Liver (tissue), 9 donors: ENCODE measurements around the gene HDAC9. TPM values are rescaled to one million over a fixed set of nuclear protein-coding genes. Genes with fewer than 3 reads are reported as not detected.
"Not testable (repeated sequence)": the region's sequence is repeated elsewhere in the genome, so short reads cannot be mapped to it uniquely, and the experiment has no call there.

ENCODE experiments used
- DNase-seq: peaks from one replicate; pipeline ENCODE4 v3.0.0-alpha.2; 2017; ENCODE audit warnings: low spot score
- H3K27ac ChIP-seq, 2 donors: one replicate each; pipeline ENCODE4 v1.7.0; 2013; ENCODE audit warnings: inconsistent platforms in 2 of 2, low read length in 2 of 2, control low read depth in 1 of 2, low read depth in 1 of 2, mild to moderate bottlenecking in 1 of 2
- H3K27me3 ChIP-seq, 4 donors: one replicate each; pipeline versions ENCODE4 v1.6.1 to v1.7.0; 2013; ENCODE audit warnings: low read length in 3 of 4, inconsistent platforms in 1 of 4, mild to moderate bottlenecking in 1 of 4, moderate library complexity in 1 of 4; ENCODE audit not compliant: control insufficient read depth in 4 of 4, insufficient read depth in 4 of 4
- H3K36me3 ChIP-seq, 4 donors: one replicate each; pipeline versions ENCODE4 v1.6.1 to v1.7.0; 2013; ENCODE audit warnings: low read length in 3 of 4, mild to moderate bottlenecking in 3 of 4, low read depth in 1 of 4, moderate library complexity in 1 of 4; ENCODE audit not compliant: control insufficient read depth in 4 of 4, insufficient read depth in 3 of 4
- H3K4me1 ChIP-seq, 4 donors: one replicate each; pipeline versions ENCODE4 v1.6.1 to v1.7.0; 2013; ENCODE audit warnings: low read length in 3 of 4, mild to moderate bottlenecking in 3 of 4, moderate library complexity in 1 of 4; ENCODE audit not compliant: control insufficient read depth in 4 of 4, insufficient read depth in 4 of 4
- H3K4me3 ChIP-seq, 3 donors: one replicate each; pipeline versions ENCODE4 v1.6.1 to v1.7.0; 2013; ENCODE audit warnings: low read length in 3 of 3, control low read depth in 1 of 3, low read depth in 1 of 3, mild to moderate bottlenecking in 1 of 3
- H3K9ac ChIP-seq, 2 donors: one replicate each; pipeline ENCODE4 v1.7.0; 2013; ENCODE audit warnings: low read length in 2 of 2, mild to moderate bottlenecking in 2 of 2, moderate library complexity in 2 of 2, control low read depth in 1 of 2, low read depth in 1 of 2
- H3K9me3 ChIP-seq, 4 donors: one replicate each; pipeline versions ENCODE4 v1.6.1 to v1.7.0; 2013; ENCODE audit warnings: low read length in 3 of 4; ENCODE audit not compliant: control insufficient read depth in 4 of 4
- HNF4A ChIP-seq, 2 donors: conservative IDR thresholded peaks; 2 replicates each; pipeline ENCODE4 v1.6.1; 2016; ENCODE audit warnings: antibody characterized with exemption in 2 of 2, mild to moderate bottlenecking in 2 of 2
- HNF4G ChIP-seq: IDR thresholded peaks from 2 replicates; pipeline ENCODE4 v1.6.1; 2016; ENCODE audit warnings: antibody characterized with exemption
- RAD21 ChIP-seq, 2 donors: IDR thresholded peaks; 2 replicates each; pipeline ENCODE4 v1.6.1; 2016; ENCODE audit warnings: antibody characterized with exemption in 2 of 2, mild to moderate bottlenecking in 2 of 2
- SP1 ChIP-seq: IDR thresholded peaks from 2 replicates; pipeline ENCODE4 v1.6.1; 2018; ENCODE audit warnings: antibody characterized with exemption, mild to moderate bottlenecking
- TAF1 ChIP-seq: conservative IDR thresholded peaks from 2 replicates; pipeline ENCODE4 v1.6.1; 2016; ENCODE audit warnings: antibody characterized with exemption, mild to moderate bottlenecking
- WGBS: extraction: QIAGEN DNeasy Blood & Tissue Kit; methylation state at CpG from one replicate; pipeline ENCODE4 v1.1.7; 2013; 5-methylcytosine and 5-hydroxymethylcytosine counted together
- polyA plus RNA-seq, 2 donors: library from polyadenylated mRNA; stranded (reverse) in 1 of 2; unstranded in 1 of 2; fragments of 200-250 nt in 1 of 2; fragments of >200 nt in 1 of 2; fragmentation: Nextera tagmentation in 1 of 2; extraction: Ambion mirVana in 1 of 2; gene quantifications; one replicate each; pipeline versions ENCODE4 v1.2.1 to v1.2.3, GENCODE V29; 2013 to 2015
- total RNA-seq, 2 donors: library from RNA; depleted of rRNA; stranded (reverse); fragments of >200 nt; gene quantifications; one replicate each; pipeline ENCODE4 v1.2.3, GENCODE V29; 2014
- TF ChIP-seq, protein P1 (sequence below): IDR thresholded peaks from 2 replicates; pipeline ENCODE4 v1.6.1; 2016; ENCODE audit warnings: antibody characterized with exemption
- TF ChIP-seq, protein P2 (sequence below): IDR thresholded peaks from 2 replicates; pipeline ENCODE4 v1.6.1; 2016; ENCODE audit warnings: antibody characterized with exemption
- TF ChIP-seq, protein P3 (sequence below): IDR thresholded peaks from 2 replicates; pipeline ENCODE4 v1.6.1; 2016; ENCODE audit warnings: antibody characterized with exemption
- TF ChIP-seq, protein P4 (sequence below): fragments of 150-350 bp; IDR thresholded peaks from 2 replicates; pipeline ENCODE4 v1.5.1; 2017; ENCODE audit warnings: improper control_type of control experiment, low read depth, low read length; ENCODE audit not compliant: missing input control
- donor health status: healthy.
- donor health status: healthy.
- donor health status: healthy.
- donor health status: healthy.
- donor health status: healthy.

HDAC9 gene
- total and polyA plus RNA-seq, 4 donors, result 1.0 to 10.1 (median 2.3) TPM

DNA sequence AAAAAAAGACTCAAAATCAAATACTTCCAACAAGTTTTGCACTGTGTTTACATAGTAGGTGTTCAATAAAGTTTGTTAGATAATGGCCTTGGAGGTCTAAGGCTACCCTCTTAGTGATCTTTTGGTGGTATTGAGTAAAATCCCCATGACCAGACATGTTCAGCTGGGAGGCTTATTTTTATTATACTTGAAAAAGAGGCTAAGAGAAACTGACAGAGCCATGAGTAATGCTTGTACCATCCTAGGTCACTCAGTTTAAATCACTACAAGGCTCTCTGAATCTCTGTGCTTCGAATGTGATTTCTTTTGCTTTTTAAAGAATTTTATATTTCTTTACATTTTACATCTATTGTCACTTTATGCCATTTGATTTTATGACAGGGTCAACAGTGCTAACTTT is 531.3 kb downstream of the HDAC9 start:
- H3K27me3 ChIP-seq, result no peaks in the 10 kb centered on the region
- H3K4me3 ChIP-seq, result no peak overlapping the region
- no peaks in the 10 kb centered on the region for H3K4me1 ChIP-seq
- 45% methylated on average over 1 of the region's 1 CpG for WGBS
- H3K9ac ChIP-seq, result no peak overlapping the region
- TF ChIP-seq, protein P1, sequence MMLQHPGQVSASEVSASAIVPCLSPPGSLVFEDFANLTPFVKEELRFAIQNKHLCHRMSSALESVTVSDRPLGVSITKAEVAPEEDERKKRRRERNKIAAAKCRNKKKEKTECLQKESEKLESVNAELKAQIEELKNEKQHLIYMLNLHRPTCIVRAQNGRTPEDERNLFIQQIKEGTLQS, result no peak
- TF ChIP-seq SP1, result no peak
- TF ChIP-seq HNF4A (conservative IDR thresholded peaks at IDR 0.05), result no peak
- H3K27ac ChIP-seq, result no peak overlapping the region
- H3K36me3 ChIP-seq, result no peaks in the 10 kb centered on the region
- H3K9me3 ChIP-seq, result peaks cover 0 to 3% (median 0%) of the 10 kb centered on the region in 4 donors
- no peak for DNase-seq

DNA sequence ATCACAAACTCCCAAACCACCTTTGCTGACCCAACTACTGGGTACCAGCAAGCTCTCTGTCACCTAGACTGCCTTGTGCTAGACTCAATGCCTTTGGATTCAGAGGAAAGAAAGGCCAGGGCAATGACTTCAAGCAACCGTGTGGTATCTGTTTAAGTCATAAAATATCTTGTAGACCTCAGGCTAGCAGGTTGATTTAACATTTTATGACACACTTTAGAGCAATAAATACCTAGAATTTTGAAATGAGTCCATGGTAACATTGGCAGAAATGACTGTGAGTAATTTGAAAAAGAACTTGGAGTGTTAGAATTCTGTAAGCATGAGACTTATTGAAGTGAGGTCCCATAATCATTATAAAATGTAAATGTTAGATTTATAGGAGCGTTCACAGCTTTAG is 534.7 kb downstream of the HDAC9 start:
- H3K9me3 ChIP-seq, result peaks cover 0 to 3% (median under 1%) of the 10 kb centered on the region in 4 donors
- no peak for DNase-seq
- no peak overlapping the region for H3K27ac ChIP-seq
- no peaks in the 10 kb centered on the region for H3K4me1 ChIP-seq
- H3K4me3 ChIP-seq, result no peak overlapping the region
- H3K27me3 ChIP-seq, result no peaks in the 10 kb centered on the region
- H3K9ac ChIP-seq, result no peak overlapping the region
- no peaks in the 10 kb centered on the region for H3K36me3 ChIP-seq
- WGBS, result 68% methylated on average over 2 of the region's 2 CpGs
- TF ChIP-seq, protein P2, sequence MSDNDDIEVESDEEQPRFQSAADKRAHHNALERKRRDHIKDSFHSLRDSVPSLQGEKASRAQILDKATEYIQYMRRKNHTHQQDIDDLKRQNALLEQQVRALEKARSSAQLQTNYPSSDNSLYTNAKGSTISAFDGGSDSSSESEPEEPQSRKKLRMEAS, result no peak
- TF ChIP-seq, protein P3, sequence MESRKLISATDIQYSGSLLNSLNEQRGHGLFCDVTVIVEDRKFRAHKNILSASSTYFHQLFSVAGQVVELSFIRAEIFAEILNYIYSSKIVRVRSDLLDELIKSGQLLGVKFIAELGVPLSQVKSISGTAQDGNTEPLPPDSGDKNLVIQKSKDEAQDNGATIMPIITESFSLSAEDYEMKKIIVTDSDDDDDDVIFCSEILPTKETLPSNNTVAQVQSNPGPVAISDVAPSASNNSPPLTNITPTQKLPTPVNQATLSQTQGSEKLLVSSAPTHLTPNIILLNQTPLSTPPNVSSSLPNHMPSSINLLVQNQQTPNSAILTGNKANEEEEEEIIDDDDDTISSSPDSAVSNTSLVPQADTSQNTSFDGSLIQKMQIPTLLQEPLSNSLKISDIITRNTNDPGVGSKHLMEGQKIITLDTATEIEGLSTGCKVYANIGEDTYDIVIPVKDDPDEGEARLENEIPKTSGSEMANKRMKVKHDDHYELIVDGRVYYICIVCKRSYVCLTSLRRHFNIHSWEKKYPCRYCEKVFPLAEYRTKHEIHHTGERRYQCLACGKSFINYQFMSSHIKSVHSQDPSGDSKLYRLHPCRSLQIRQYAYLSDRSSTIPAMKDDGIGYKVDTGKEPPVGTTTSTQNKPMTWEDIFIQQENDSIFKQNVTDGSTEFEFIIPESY, result no peak
- TF ChIP-seq, protein P1, result no peak
- TF ChIP-seq TAF1, result no peak

DNA sequence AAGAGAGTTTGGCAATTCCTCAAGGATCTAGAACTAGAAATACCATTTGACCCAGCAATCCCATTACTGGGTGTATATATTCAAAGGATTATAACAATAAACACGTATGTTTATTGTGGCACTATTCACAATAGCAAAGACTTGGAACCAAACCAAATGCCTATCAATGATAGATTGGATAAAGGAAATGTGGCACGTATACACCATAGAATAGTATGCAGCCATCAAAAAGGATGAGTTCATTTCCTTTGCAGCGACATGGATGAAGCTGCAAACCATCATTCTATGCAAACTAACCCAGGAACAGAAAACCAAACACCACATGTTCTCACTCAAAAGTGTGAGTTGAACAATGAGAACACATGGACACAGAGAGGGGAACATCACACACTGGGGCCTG is 537.4 kb downstream of the HDAC9 start:
- not testable (repeated sequence) for H3K4me1 ChIP-seq, H3K4me3 ChIP-seq, DNase-seq, H3K9ac ChIP-seq, H3K27me3 ChIP-seq, H3K27ac ChIP-seq, H3K36me3 ChIP-seq, H3K9me3 ChIP-seq
- 79% methylated on average over 3 of the region's 3 CpGs for WGBS

DNA sequence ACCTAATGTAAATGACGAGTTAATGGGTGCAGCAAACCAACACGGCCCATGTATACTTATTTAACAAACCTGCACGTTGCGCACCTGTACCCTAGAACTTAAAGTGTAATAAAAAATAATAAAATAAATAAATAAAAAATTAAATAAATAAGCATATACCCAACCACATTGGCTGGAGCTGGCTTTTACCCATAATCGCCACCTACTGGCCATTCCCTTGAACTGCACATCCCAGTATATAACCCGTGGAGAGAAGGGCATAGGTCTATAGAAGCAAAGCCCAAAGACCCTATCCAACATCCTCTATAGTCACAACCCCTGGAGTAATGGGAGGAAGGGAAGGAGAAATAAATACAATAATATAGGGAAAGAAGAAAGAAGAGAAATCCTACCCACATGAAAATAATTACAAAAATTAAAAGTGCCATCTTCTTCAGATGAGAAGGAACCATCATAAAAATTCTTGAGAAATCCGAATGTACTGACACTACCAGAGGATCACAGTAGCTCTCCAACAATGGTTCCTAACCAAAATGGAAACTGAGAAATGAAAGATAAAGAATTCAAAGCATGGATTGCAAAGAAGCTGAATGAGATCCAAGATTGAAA is 556.3 kb downstream of the HDAC9 start:
- no peaks in the 10 kb centered on the region for H3K4me1 ChIP-seq
- no peak for TF ChIP-seq HNF4G
- peak; percentile 55 to 68 for TF ChIP-seq RAD21 (IDR thresholded peaks at IDR 0.05)
- TF ChIP-seq, protein P4, sequence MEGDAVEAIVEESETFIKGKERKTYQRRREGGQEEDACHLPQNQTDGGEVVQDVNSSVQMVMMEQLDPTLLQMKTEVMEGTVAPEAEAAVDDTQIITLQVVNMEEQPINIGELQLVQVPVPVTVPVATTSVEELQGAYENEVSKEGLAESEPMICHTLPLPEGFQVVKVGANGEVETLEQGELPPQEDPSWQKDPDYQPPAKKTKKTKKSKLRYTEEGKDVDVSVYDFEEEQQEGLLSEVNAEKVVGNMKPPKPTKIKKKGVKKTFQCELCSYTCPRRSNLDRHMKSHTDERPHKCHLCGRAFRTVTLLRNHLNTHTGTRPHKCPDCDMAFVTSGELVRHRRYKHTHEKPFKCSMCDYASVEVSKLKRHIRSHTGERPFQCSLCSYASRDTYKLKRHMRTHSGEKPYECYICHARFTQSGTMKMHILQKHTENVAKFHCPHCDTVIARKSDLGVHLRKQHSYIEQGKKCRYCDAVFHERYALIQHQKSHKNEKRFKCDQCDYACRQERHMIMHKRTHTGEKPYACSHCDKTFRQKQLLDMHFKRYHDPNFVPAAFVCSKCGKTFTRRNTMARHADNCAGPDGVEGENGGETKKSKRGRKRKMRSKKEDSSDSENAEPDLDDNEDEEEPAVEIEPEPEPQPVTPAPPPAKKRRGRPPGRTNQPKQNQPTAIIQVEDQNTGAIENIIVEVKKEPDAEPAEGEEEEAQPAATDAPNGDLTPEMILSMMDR, result peak; percentile 74
- TF ChIP-seq TAF1, result no peak
- no peaks in the 10 kb centered on the region for H3K9me3 ChIP-seq
- H3K4me3 ChIP-seq, result no peak overlapping the region
- no peak overlapping the region for H3K9ac ChIP-seq
- 66% methylated on average over 7 of the region's 7 CpGs for WGBS
- H3K27me3 ChIP-seq, result no peaks in the 10 kb centered on the region
- H3K27ac ChIP-seq, result no peak overlapping the region
- H3K36me3 ChIP-seq, result no peaks in the 10 kb centered on the region
- DNase-seq, result no peak
